ENCODE measurements around the gene ASTN1.

GRCh38 chr1:177163844-177164379, 600 bp downstream of the ASTN1 start:
- TF ChIP-seq CTCF (conservative IDR thresholded peaks at IDR 0.05): no peak
- no peak for TF ChIP-seq EZH2 (IDR thresholded peaks at IDR 0.05; ENCODE audit: low read depth)
